ENCODE results near the gene KPNA1. TPM values are rescaled to one million over a fixed set of nuclear protein-coding genes. Genes with fewer than 3 reads are reported as not detected.

KPNA1 gene
- total and polyA plus RNA-seq, 8 donors = 39.6 to 71.4 (median 45.0) TPM

DNA sequence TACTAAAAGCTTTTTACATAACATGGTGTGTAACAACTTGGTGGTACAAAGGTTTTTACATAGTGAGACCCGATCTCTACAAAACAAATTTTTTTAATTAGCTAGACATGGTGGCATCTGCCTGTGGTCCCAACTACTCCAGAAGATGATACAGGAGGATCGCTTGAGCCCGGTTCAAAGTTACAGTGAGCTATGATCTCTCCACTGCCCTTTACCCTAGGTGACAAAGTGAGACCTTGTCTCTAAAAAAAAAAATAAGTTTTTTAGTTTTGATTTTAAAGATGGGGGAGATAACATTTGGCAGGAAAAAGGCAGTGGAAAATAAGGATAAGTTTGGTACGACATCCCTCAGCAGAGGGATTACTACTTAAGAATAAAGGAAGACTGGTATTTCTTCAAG is 124.8 kb downstream of the KPNA1 start:
- intact Hi-C loops (cut with DNase I) = no loop called here
- ATAC-seq (no peak), DNase-seq (no peak)
- Histone ChIP-seq H3K27ac (no peak overlapping the region), H3K4me1 (peaks cover 0 to 4% of the 10 kb centered on the region in 2 donors), H3K27me3 (no peaks in the 10 kb centered on the region), H3K4me3 (no peak overlapping the region), H3K9me3 (no peaks in the 10 kb centered on the region), H3K36me3 (no peaks in the 10 kb centered on the region)
- TF ChIP-seq CTCF (IDR thresholded peaks at IDR 0.05) = no peak

- TF ChIP-seq CTCF (IDR thresholded peaks at IDR 0.05) = no peak
- DNase-seq (no peak), ATAC-seq (no peak)
- H3K4me3 ChIP-seq = no peak overlapping the region
- H3K27me3 ChIP-seq = no peaks in the 10 kb centered on the region
- H3K36me3 ChIP-seq = no peaks in the 10 kb centered on the region
- no peaks in the 10 kb centered on the region for H3K9me3 ChIP-seq
- no peak overlapping the region for H3K27ac ChIP-seq
- peaks cover 0 to 11% of the 10 kb centered on the region in 2 donors for H3K4me1 ChIP-seq
- intact Hi-C loops (cut with DNase I) = no loop called here
Measured at GRCh38 chr3:122389197-122389596, 125.5 kb downstream of the KPNA1 start.

- Histone ChIP-seq H3K4me3 (no peak overlapping the region), H3K4me1 (peaks cover 0 to 15% of the 10 kb centered on the region in 2 donors), H3K9me3 (no peaks in the 10 kb centered on the region), H3K36me3 (no peaks in the 10 kb centered on the region), H3K27me3 (no peaks in the 10 kb centered on the region), H3K27ac (no peak overlapping the region)
- DNase-seq = no peak
- intact Hi-C loops (cut with DNase I) = no loop called here
- no peak for ATAC-seq
- no peak for TF ChIP-seq CTCF (IDR thresholded peaks at IDR 0.05)
Measured at GRCh38 chr3:122387709-122388108, 127.0 kb downstream of the KPNA1 start.

DNA sequence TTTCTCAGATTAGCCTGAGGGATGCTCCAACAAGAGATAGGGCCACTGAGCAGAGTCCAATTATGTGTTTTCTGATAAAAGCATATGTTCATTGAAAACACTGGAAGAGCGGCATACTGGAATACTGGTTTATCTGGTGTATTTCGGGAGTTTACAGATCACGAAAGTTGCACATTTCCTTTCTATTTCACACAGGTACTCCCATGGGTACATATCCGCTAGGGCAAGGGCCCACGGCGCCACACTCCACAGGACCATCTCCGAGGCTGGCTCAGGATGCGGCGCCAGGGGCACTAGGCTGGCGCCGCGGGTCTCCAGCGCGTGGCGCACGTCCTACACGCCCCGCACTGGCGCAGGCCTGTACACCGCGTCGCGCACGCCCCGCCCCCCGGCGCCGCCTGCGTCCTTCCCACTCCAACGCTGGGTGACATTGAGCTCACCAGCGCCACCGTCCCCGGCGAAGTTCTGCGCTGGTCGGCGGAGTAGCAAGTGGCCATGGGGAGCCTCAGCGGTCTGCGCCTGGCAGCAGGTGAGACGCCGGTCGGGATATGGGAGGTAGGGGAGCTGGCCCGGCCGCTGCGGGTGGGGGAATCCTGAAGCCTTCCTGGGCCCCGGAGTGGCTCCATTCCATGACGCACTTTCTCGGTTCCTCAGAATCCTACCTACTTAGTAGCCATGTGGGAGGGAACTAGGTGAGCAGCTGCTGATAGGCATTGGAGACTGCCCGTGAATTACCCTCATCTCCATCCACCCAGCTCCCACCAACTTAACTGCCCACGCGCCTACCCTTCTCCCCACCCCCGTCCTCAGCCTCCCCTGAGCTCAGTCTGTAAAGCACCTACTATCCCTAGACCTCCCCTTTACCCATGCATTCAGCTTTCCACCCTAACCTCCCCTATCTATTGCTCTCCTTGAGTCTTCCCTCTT is 130.7 kb downstream of the KPNA1 start, which contains the start of gene FAM162A:
Gene FAM162A, plus strand, starts transcription at position 412 of the 927 bp plus-strand sequence. Its CDS starts 84 bp downstream, at position 496.
- intact Hi-C loops (cut with DNase I) = no loop called here
- H3K27ac ChIP-seq = peak within 1 kb of the TSS; percentile 87 to 89
- peak; percentile 42 to 63 for TF ChIP-seq CTCF (IDR thresholded peaks at IDR 0.05)
- ATAC-seq (peak; percentile 98), DNase-seq (peak; percentile 93 to 100 (median 96))
- peak within 1 kb of the TSS; percentile 71 to 74 for H3K4me3 ChIP-seq
- H3K27me3 ChIP-seq = no peaks in the 10 kb centered on the region
- peaks cover 3 to 28% of the 10 kb centered on the region in 2 donors for H3K4me1 ChIP-seq
- no peaks in the 10 kb centered on the region for H3K36me3 ChIP-seq
- no peaks in the 10 kb centered on the region for H3K9me3 ChIP-seq

DNA sequence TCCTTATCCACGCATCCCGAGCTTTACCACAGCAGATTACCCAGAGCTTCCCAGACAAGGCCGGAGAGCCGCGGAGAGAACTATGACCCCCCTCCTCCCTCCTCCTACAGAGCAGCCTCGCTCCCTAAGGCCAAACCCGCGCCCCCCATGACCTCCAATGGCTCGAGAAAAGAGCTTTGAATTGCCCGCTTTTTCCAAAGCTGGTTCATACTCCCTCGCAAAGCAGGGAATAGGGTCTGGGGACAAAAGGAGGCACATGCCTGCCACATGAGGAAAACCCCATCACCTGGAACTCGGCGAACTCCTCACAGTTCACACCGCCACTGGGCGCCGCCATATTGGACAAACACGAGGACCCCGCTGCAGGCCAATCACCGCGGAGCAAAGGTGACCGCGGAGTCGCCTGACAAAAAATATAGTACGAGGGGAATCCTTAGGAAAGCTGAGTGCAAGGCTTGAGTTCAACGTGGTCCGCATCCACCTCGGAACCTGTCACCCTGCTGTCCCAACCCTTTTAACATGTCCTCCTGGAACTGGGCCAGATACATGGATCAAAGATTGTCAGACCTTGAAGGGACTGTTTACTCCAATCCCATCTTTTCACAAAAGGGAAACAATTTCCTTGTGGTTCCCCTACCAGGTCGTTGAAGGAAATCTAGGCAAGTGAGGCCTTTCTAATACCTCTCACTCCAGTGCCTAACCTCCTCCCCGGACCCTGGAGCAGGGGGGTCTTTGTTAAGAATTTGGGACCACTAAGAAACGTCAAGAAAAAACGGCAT is 131.7 kb downstream of the KPNA1 start, which contains the start of gene MIX23:
Gene MIX23, minus strand, starts transcription at position 344 of the 779 bp plus-strand sequence. Its CDS starts 7 bp downstream, at position 337.
- Histone ChIP-seq H3K4me3 (peak within 1 kb of the TSS; percentile 71 to 74), H3K4me1 (peaks cover 3 to 36% of the 10 kb centered on the region in 2 donors), H3K27me3 (no peaks in the 10 kb centered on the region), H3K27ac (peak within 1 kb of the TSS; percentile 87 to 89), H3K9me3 (no peaks in the 10 kb centered on the region), H3K36me3 (no peaks in the 10 kb centered on the region)
- no peak for TF ChIP-seq CTCF (IDR thresholded peaks at IDR 0.05)
- ATAC-seq (peak; percentile 85), DNase-seq (peak; percentile 84 to 94 (median 87))
- intact Hi-C loops (cut with DNase I) = no loop called here

Data from left lung (tissue), 10 donors.